Suprapubic skin (tissue), 4 donors: ENCODE measurements around the gene GTF2IRD1.

Experiments
- CTCF ChIP-seq, 2 donors: fragments of 200-600 bp in 1 of 2; fragments of 450-650 bp in 1 of 2; sonication (generic) in 1 of 2; IDR thresholded peaks; one replicate each; pipeline ENCODE4 v1.5.1; 2016 to 2019; ENCODE audit warnings: antibody characterized with exemption in 2 of 2, mild to moderate bottlenecking in 1 of 2, moderate library complexity in 1 of 2
- EP300 ChIP-seq: sonication (generic); formaldehyde crosslinking; IDR thresholded peaks from one replicate; pipeline ENCODE4 v1.6.1; 2017; ENCODE audit warnings: antibody characterized with exemption
- POLR2A ChIP-seq, 2 donors: fragments of 450-650 bp; IDR thresholded peaks; one replicate each; pipeline ENCODE4 v1.6.1; 2017; ENCODE audit warnings: antibody characterized with exemption in 2 of 2, mild to moderate bottlenecking in 2 of 2, moderate library complexity in 2 of 2
- POLR2AphosphoS5 ChIP-seq, 3 donors: sonication (generic); formaldehyde crosslinking; IDR thresholded peaks; one replicate each; pipeline ENCODE4 v1.6.1; 2017; ENCODE audit warnings: antibody characterized with exemption in 3 of 3

- TF ChIP-seq POLR2A (IDR thresholded peaks at IDR 0.05), result no peak
- TF ChIP-seq CTCF (IDR thresholded peaks at IDR 0.05), result no peak
- no peak for TF ChIP-seq POLR2AphosphoS5 (IDR thresholded peaks at IDR 0.05)
- no peak for TF ChIP-seq EP300
These were observed 35.2 kb upstream of the GTF2IRD1 start for GRCh38 chr7:74418538-74418937.
